ENCODE measurements around the gene PSMF1. TPM values are rescaled to one million over a fixed set of nuclear protein-coding genes. Genes with fewer than 3 reads are reported as not detected.
A peak's percentile ranks its signal among the peaks of the same experiment; 100 is the strongest.

The PSMF1 gene
- total and polyA plus RNA-seq, 2 of the 13 experiments (the other 11 are each of a cell fraction or from before 2014, with no cell fraction given): 82.5 to 86.0 TPM

- TF ChIP-seq IKZF1 (IDR thresholded peaks at IDR 0.05) (no peak), ZNF317 (CRISPR knock-in tag; IDR thresholded peaks at IDR 0.05) (peak; percentile 64), ARHGAP35 (CRISPR knock-in tag; IDR thresholded peaks at IDR 0.05; ENCODE audit: borderline replicate concordance) (no peak; the same call in 1 of the 2 replicates), RCOR2 (CRISPR knock-in tag; IDR thresholded peaks at IDR 0.05) (peak; percentile 93), AKAP8 (CRISPR knock-in tag; IDR thresholded peaks at IDR 0.05) (peak; percentile 33; the same call in 1 of the 2 replicates), ATF4 (CRISPR knock-in tag; IDR thresholded peaks at IDR 0.05) (peak in 1 of 2 experiments; percentile 72; a peak in 2 of 4 replicates), BCL6 (CRISPR knock-in tag; IDR thresholded peaks at IDR 0.05) (peak; percentile 74), SP5 (CRISPR knock-in tag; IDR thresholded peaks at IDR 0.05; ENCODE audit: borderline replicate concordance, low read depth) (no peak; the same call in 1 of the 2 replicates), NONO (IDR thresholded peaks at IDR 0.05) (no peak), NONO (CRISPR knock-in tag; conservative IDR thresholded peaks at IDR 0.05) (peak; percentile 91; the same call in 1 of the 2 replicates), ZNF441 (CRISPR knock-in tag; IDR thresholded peaks at IDR 0.05; ENCODE audit: borderline replicate concordance) (peak; percentile 69), CCAR2 (optimal IDR thresholded peaks at IDR 0.05; ENCODE audit: low read depth, low read length) (no peak), ATF1 (CRISPR knock-in tag; IDR thresholded peaks at IDR 0.05) (no peak), RNF2 (conservative IDR thresholded peaks at IDR 0.05; ENCODE audit: low read depth) (no peak), ASH2L (IDR thresholded peaks at IDR 0.05; ENCODE audit: insufficient read length, low read depth, low read length) (peak; percentile 84), ZGPAT (CRISPR knock-in tag; IDR thresholded peaks at IDR 0.05) (peak; percentile 91; the same call in 1 of the 2 replicates), GATA4 (IDR thresholded peaks at IDR 0.05; ENCODE audit: borderline replicate concordance, low read depth) (peak; percentile 63; the same call in 1 of the 2 replicates), ARNT2 (CRISPR knock-in tag; IDR thresholded peaks at IDR 0.05; ENCODE audit: low read depth) (no peak), NBN (conservative IDR thresholded peaks at IDR 0.05) (no peak), XBP1 (CRISPR knock-in tag; IDR thresholded peaks at IDR 0.05) (no peak), ZNF331 (CRISPR knock-in tag; IDR thresholded peaks at IDR 0.05) (peak; percentile 92), EP300 (IDR thresholded peaks at IDR 0.05; ENCODE audit: low read depth in 2 of 2, low read length in 2 of 2) (peak; percentile 50 to 64; a peak in 3 of 4 replicates), EP300 (CRISPR knock-in tag; IDR thresholded peaks at IDR 0.05; ENCODE audit: borderline replicate concordance) (peak; percentile 41; the same call in 1 of the 2 replicates), SP140L (CRISPR knock-in tag; IDR thresholded peaks at IDR 0.05; ENCODE audit: borderline replicate concordance) (no peak), SMAD1 (CRISPR knock-in tag; IDR thresholded peaks at IDR 0.05; ENCODE audit: borderline replicate concordance, low read depth) (no peak), THAP9 (CRISPR knock-in tag; IDR thresholded peaks at IDR 0.05; ENCODE audit: borderline replicate concordance) (peak; percentile 63; the same call in 1 of the 2 replicates)
These were observed 4.2 kb downstream of the PSMF1 start (continued) for GRCh38 chr20:1122388-1123315.
